ENCODE measurements around the gene PALLD. TPM values are rescaled to one million over a fixed set of nuclear protein-coding genes. Genes with fewer than 3 reads are reported as not detected.

Gene PALLD
- total RNA-seq, 1 donor from 2014 or later = 179 TPM

GRCh38 chr4:168487282-168488035 lies 9.4 kb upstream of the PALLD start:
- H3K4me3 ChIP-seq = no peak overlapping the region
- DNase-seq = no peak
- no peaks in the 10 kb centered on the region for H3K4me1 ChIP-seq
- no peak for ATAC-seq
- H3K9me3 ChIP-seq = no peaks in the 10 kb centered on the region
- H3K36me3 ChIP-seq = no peaks in the 10 kb centered on the region
- intact Hi-C loops (cut with DNase I) = no loop called here
- TF ChIP-seq CTCF (IDR thresholded peaks at IDR 0.05) = no peak
- H3K27me3 ChIP-seq = no peaks in the 10 kb centered on the region
- H3K27ac ChIP-seq = no peak overlapping the region

- DNase-seq (no peak), ATAC-seq (no peak)
- no peak for TF ChIP-seq CTCF (IDR thresholded peaks at IDR 0.05)
- Histone ChIP-seq H3K27ac (no peak overlapping the region), H3K4me1 (no peaks in the 10 kb centered on the region), H3K4me3 (no peak overlapping the region), H3K9me3 (no peaks in the 10 kb centered on the region), H3K27me3 (no peaks in the 10 kb centered on the region), H3K36me3 (no peaks in the 10 kb centered on the region)
- intact Hi-C loops (cut with DNase I) = no loop called here
These were observed 8.0 kb upstream of the PALLD start for GRCh38 chr4:168488869-168489274.

GRCh38 chr4:168489616-168490015 lies 7.2 kb upstream of the PALLD start:
- intact Hi-C loops (cut with DNase I) = no loop called here
- DNase-seq (no peak), ATAC-seq (no peak)
- no peak for TF ChIP-seq CTCF (IDR thresholded peaks at IDR 0.05)
- no peak overlapping the region for H3K27ac ChIP-seq
- H3K4me3 ChIP-seq = no peak overlapping the region
- H3K4me1 ChIP-seq = no peaks in the 10 kb centered on the region
- no peaks in the 10 kb centered on the region for H3K36me3 ChIP-seq
- no peaks in the 10 kb centered on the region for H3K27me3 ChIP-seq
- H3K9me3 ChIP-seq = no peaks in the 10 kb centered on the region

DNA sequence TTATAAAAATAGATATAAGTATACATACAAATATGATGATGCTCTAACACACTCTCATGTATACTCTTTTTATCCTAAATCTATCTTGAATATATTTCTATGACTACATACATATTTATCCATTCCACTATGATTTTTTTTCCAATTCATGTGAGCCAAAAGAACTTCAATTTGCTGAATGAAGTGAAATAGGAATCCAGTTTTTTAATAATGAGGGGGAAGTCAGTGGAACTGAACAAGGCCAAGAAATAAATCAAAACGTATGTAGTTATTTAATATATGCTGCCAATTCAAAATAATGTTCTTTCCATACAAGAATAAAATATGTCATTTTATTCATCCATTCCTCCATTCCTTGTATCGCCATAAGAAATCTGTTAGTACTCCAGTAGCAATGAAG lies 6.1 kb upstream of the PALLD start:
- H3K4me3 ChIP-seq = no peak overlapping the region
- H3K4me1 ChIP-seq = no peaks in the 10 kb centered on the region
- no peak for TF ChIP-seq CTCF (IDR thresholded peaks at IDR 0.05)
- ATAC-seq (no peak), DNase-seq (no peak)
- intact Hi-C loops (cut with DNase I) = no loop called here
- no peaks in the 10 kb centered on the region for H3K36me3 ChIP-seq
- H3K27ac ChIP-seq = no peak overlapping the region
- no peaks in the 10 kb centered on the region for H3K9me3 ChIP-seq
- no peaks in the 10 kb centered on the region for H3K27me3 ChIP-seq

GRCh38 chr4:168491563-168491962 lies 5.3 kb upstream of the PALLD start:
- intact Hi-C loops (cut with DNase I) = no loop called here
- no peak overlapping the region for H3K27ac ChIP-seq
- no peaks in the 10 kb centered on the region for H3K4me1 ChIP-seq
- H3K36me3 ChIP-seq = no peaks in the 10 kb centered on the region
- no peak overlapping the region for H3K4me3 ChIP-seq
- H3K27me3 ChIP-seq = no peaks in the 10 kb centered on the region
- TF ChIP-seq CTCF (IDR thresholded peaks at IDR 0.05) = no peak
- DNase-seq (no peak), ATAC-seq (no peak)
- no peaks in the 10 kb centered on the region for H3K9me3 ChIP-seq

- no peak for DNase-seq
- no peaks in the 10 kb centered on the region for H3K36me3 ChIP-seq
- no peaks in the 10 kb centered on the region for H3K27me3 ChIP-seq
- no peak overlapping the region for H3K4me3 ChIP-seq
- TF ChIP-seq CTCF (IDR thresholded peaks at IDR 0.05) = no peak
- H3K4me1 ChIP-seq = no peaks in the 10 kb centered on the region
- ATAC-seq = no peak
- no peak overlapping the region for H3K27ac ChIP-seq
- H3K9me3 ChIP-seq = no peaks in the 10 kb centered on the region
- intact Hi-C loops (cut with DNase I) = no loop called here
These were observed 1.4 kb downstream of the PALLD start for GRCh38 chr4:168498251-168498650.

Data from upper lobe of right lung (tissue), 1 donor.